HCT116 (cell line): ENCODE results near the gene COL5A1. TPM values are rescaled to one million over a fixed set of nuclear protein-coding genes. Genes with fewer than 3 reads are reported as not detected.

Experiments
- ATAC-seq: fragments of 200-7000 bp; cut with Tn5 transposase; 2 replicates; pipeline ENCODE4 v1.9.1; 2020; ENCODE audit warnings: mild to moderate bottlenecking, moderate library complexity
- BruUV-seq: library from RNA; stranded (reverse); fragments of 400-500 nt; replicated peaks from 2 replicates; lab custom pipeline; 2021; lab: Mats Ljungman, UMichigan
- CTCF ChIA-PET: fragments of 300-600 bp; sonication (Branson Sonifier 250); formaldehyde crosslinking; loops from one replicate; lab custom pipeline; 2021; ENCODE audit warnings: antibody characterized with exemption; lab: Charles Lee
- POLR2A ChIA-PET: fragments of 300-600, 350-600 bp; sonication (Branson Sonifier 250); formaldehyde crosslinking; loops from one replicate; lab custom pipeline; 2021; ENCODE audit warnings: antibody characterized with exemption; lab: Charles Lee
- RAD21 ChIA-PET, 2 experiments: fragments of 300-600 bp; sonication (Branson Sonifier 250); formaldehyde crosslinking; loops; one replicate each; lab custom pipeline; 2023; ENCODE audit warnings: low total read pairs in 2 of 2; ENCODE audit not compliant: uncharacterized antibody in 2 of 2, unreplicated experiment in 2 of 2, low non-redundant PET in 1 of 2; lab: Charles Lee
- DNase-seq: peaks from one replicate; pipeline ENCODE4 v3.0.0-alpha.2; 2010; ENCODE audit warnings: low read depth, low spot score
- H2AFZ ChIP-seq: fragments of 200-600 bp; shearing (Covaris generic), sonication (generic); 2 replicates; pipeline ENCODE4 v1.6.1; 2017; ENCODE audit warnings: low read depth, mixed run types, mixed read lengths, antibody characterized with exemption, low read length; ENCODE audit not compliant: poor library complexity, severe bottlenecking
- H3K27ac ChIP-seq: 2 replicates; pipeline ENCODE4 v1.5.1; 2012; ENCODE audit warnings: low read depth, low read length
- H3K27me3 ChIP-seq: fragments of 200-600 bp; sonication (generic); 2 replicates; pipeline ENCODE4 v1.6.1; 2016; ENCODE audit warnings: mixed run types, low read length, mixed read lengths; ENCODE audit not compliant: insufficient read depth
- H3K36me3 ChIP-seq, 2 experiments: fragments of 200-500 bp in 1 of 2; fragments of 200-600 bp in 1 of 2; sonication (Bioruptor generic) in 1 of 2; sonication (generic) in 1 of 2; 2 replicates each; pipeline versions ENCODE4 v1.5.1 to v1.6.1; 2014 to 2016; ENCODE audit warnings: low read length in 2 of 2, inconsistent platforms in 1 of 2, mixed read lengths in 1 of 2, mixed run types in 1 of 2; ENCODE audit not compliant: insufficient read depth in 2 of 2, control insufficient read depth in 1 of 2
- H3K4me1 ChIP-seq, 2 experiments: fragments of 200-600 bp in 1 of 2; sonication (generic) in 1 of 2; 2 replicates each; pipeline versions ENCODE4 v1.5.1 to v1.6.1; 2012 to 2017; ENCODE audit warnings: low read length in 2 of 2, inconsistent platforms in 1 of 2, mild to moderate bottlenecking in 1 of 2, mixed read lengths in 1 of 2, mixed run types in 1 of 2, moderate library complexity in 1 of 2; ENCODE audit not compliant: insufficient read depth in 2 of 2, control insufficient read depth in 1 of 2
- H3K4me2 ChIP-seq: fragments of 200-600 bp; sonication (generic); 2 replicates; pipeline ENCODE4 v1.6.1; 2017; ENCODE audit warnings: mixed run types, low read length, mixed read lengths
- H3K4me3 ChIP-seq, 2 experiments: fragments of 200-600 bp in 1 of 2; sonication (generic) in 1 of 2; replicated peaks in 1 of 2; 2 replicates each; pipeline ENCODE4 v1.5.1; 2011 to 2016; ENCODE audit warnings: low read length in 2 of 2, control low read depth in 1 of 2, low read depth in 1 of 2, mild to moderate bottlenecking in 1 of 2, mixed read lengths in 1 of 2, mixed run types in 1 of 2
- H3K79me2 ChIP-seq: fragments of 200-600 bp; sonication (generic); 2 replicates; pipeline ENCODE4 v1.6.1; 2017; ENCODE audit warnings: mild to moderate bottlenecking, mixed run types, low read length, moderate library complexity, mixed read lengths; ENCODE audit not compliant: insufficient read depth
- H3K9ac ChIP-seq: fragments of 200-600 bp; sonication (generic); 2 replicates; pipeline ENCODE4 v1.6.1; 2016; ENCODE audit warnings: low read length, mixed read lengths
- H3K9me2 ChIP-seq: fragments of 200-600 bp; sonication (generic), shearing (Covaris generic); 2 replicates; pipeline ENCODE4 v1.6.1; 2017; ENCODE audit warnings: mixed run types, mild to moderate bottlenecking, moderate library complexity; ENCODE audit not compliant: insufficient read depth
- H3K9me3 ChIP-seq, 2 experiments: fragments of 200-500 bp in 1 of 2; fragments of 200-600 bp in 1 of 2; sonication (Bioruptor generic) in 1 of 2; sonication (generic) in 1 of 2; 2 replicates each; pipeline ENCODE4 v1.6.1; 2014 to 2017; ENCODE audit warnings: low read length in 2 of 2, mixed read lengths in 2 of 2, inconsistent platforms in 1 of 2, low read depth in 1 of 2, mild to moderate bottlenecking in 1 of 2, mixed run types in 1 of 2, moderate library complexity in 1 of 2; ENCODE audit not compliant: control insufficient read depth in 1 of 2, insufficient read depth in 1 of 2
- H4K20me1 ChIP-seq: fragments of 200-600 bp; sonication (generic), shearing (Covaris generic); 2 replicates; pipeline ENCODE4 v1.6.1; 2017; ENCODE audit warnings: mixed run types, mild to moderate bottlenecking, moderate library complexity; ENCODE audit not compliant: insufficient read depth
- CEBPB ChIP-seq: IDR thresholded peaks from 2 replicates; pipeline ENCODE4 v1.6.1; 2012; ENCODE audit warnings: low read depth
- EZH2 ChIP-seq: fragments of 200-600 bp; sonication (generic); IDR thresholded peaks from 2 replicates; pipeline ENCODE4 v1.6.1; 2017; ENCODE audit warnings: antibody characterized with exemption, mixed run types
- FOSL1 ChIP-seq: IDR thresholded peaks from 2 replicates; pipeline ENCODE4 v1.6.1; 2012; ENCODE audit warnings: low read depth
- JUND ChIP-seq: IDR thresholded peaks from 2 replicates; pipeline ENCODE4 v1.6.1; 2012
- POLR2A ChIP-seq: IDR thresholded peaks from 2 replicates; pipeline ENCODE4 v1.7.0; 2011; ENCODE audit warnings: borderline replicate concordance; ENCODE audit not compliant: insufficient read depth, insufficient read length; ENCODE audit errors: extremely low read depth
- POLR2AphosphoS5 ChIP-seq: IDR thresholded peaks from 2 replicates; pipeline ENCODE4 v1.6.1; 2011; ENCODE audit warnings: mild to moderate bottlenecking, low read depth, low read length, moderate library complexity
- REST ChIP-seq: IDR thresholded peaks from 2 replicates; pipeline ENCODE4 v1.6.1; 2012; ENCODE audit warnings: low read depth
- SP1 ChIP-seq: IDR thresholded peaks from 2 replicates; pipeline ENCODE4 v1.6.1; 2012; ENCODE audit warnings: low read depth
- SRF ChIP-seq: IDR thresholded peaks from 2 replicates; pipeline ENCODE4 v1.6.1; 2012; ENCODE audit warnings: low read depth
- YY1 ChIP-seq: IDR thresholded peaks from 2 replicates; pipeline ENCODE4 v1.6.1; 2011; ENCODE audit warnings: low read length, low read depth, moderate library complexity, mild to moderate bottlenecking; ENCODE audit not compliant: insufficient replicate concordance; ENCODE audit errors: extremely low read depth
- ZFX ChIP-seq: fragments of 450-650 bp; IDR thresholded peaks from 2 replicates; pipeline ENCODE4 v1.6.1; 2017
- ZNF274 ChIP-seq: fragments of 200-500 bp; sonication (Bioruptor generic); IDR thresholded peaks from 2 replicates; pipeline ENCODE4 v1.6.1; 2014; ENCODE audit warnings: mild to moderate bottlenecking, low read depth, low read length, inconsistent platforms
- intact Hi-C: fragments of 100-400 bp; cut with micrococcal nuclease; formaldehyde crosslinking; loops from 2 replicates; pipeline ENCODE4 v1.10.0; 2022
- total RNA-seq: library from RNA; stranded (reverse); gene quantifications from one replicate; pipeline ENCODE4 v1.2.1, GENCODE V29; 2021; ENCODE audit not compliant: unreplicated experiment
- TF ChIP-seq, protein P1 (sequence below): IDR thresholded peaks from 2 replicates; pipeline ENCODE4 v1.6.1; 2011; ENCODE audit warnings: mild to moderate bottlenecking, low read length, moderate library complexity; ENCODE audit not compliant: insufficient replicate concordance; ENCODE audit errors: extremely low read depth
- TF ChIP-seq, protein P2 (sequence below): IDR thresholded peaks from 2 replicates; pipeline ENCODE4 v1.6.1; 2012
- TF ChIP-seq, protein P3 (sequence below): IDR thresholded peaks from 2 replicates; pipeline ENCODE4 v1.6.1; 2012

COL5A1 gene
- total RNA-seq, 1 experiment from 2014 or later: 0.30 TPM

DNA sequence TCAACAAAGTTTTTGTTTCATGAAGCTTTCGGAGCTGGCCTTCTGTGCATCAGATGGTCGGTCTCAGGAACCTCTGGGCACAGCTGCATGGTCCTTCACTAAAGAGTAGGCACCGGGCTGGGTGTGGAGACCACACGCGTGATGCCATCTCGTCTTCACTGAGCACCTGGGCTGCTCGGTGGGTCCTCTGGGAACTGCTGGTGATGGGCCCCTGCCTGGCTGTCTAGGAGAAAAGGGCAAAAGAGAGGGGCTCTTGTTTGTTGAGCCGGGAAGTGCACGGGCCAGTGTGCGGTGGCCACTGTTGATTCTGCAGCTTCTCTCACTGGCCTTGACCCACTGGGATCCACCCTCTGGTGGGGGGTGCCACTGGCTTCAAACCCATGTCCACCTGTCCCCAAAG is 46.0 kb downstream of the COL5A1 start:
- Histone ChIP-seq H4K20me1 (no peaks in the 10 kb centered on the region), H3K9ac (no peak overlapping the region), H3K27me3 (no peaks in the 10 kb centered on the region), H3K9me2 (no peaks in the 10 kb centered on the region), H2AFZ (no peak overlapping the region), H3K27ac (no peak overlapping the region), H3K9me3 (no peaks in the 10 kb centered on the region), H3K4me3 (no peak overlapping the region), H3K79me2 (no peaks in the 10 kb centered on the region), H3K4me2 (no peak overlapping the region), H3K4me1 (no peaks in the 10 kb centered on the region), H3K36me3 (no peaks in the 10 kb centered on the region)
- no TSS peak for BruUV-seq
- RAD21 ChIA-PET: no interaction called here
- POLR2A ChIA-PET: no interaction called here
- DNase-seq (no peak), ATAC-seq (no peak)
- TF ChIP-seq YY1: no peak
- TF ChIP-seq, protein P1, sequence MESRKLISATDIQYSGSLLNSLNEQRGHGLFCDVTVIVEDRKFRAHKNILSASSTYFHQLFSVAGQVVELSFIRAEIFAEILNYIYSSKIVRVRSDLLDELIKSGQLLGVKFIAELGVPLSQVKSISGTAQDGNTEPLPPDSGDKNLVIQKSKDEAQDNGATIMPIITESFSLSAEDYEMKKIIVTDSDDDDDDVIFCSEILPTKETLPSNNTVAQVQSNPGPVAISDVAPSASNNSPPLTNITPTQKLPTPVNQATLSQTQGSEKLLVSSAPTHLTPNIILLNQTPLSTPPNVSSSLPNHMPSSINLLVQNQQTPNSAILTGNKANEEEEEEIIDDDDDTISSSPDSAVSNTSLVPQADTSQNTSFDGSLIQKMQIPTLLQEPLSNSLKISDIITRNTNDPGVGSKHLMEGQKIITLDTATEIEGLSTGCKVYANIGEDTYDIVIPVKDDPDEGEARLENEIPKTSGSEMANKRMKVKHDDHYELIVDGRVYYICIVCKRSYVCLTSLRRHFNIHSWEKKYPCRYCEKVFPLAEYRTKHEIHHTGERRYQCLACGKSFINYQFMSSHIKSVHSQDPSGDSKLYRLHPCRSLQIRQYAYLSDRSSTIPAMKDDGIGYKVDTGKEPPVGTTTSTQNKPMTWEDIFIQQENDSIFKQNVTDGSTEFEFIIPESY: no peak
- TF ChIP-seq JUND: no peak
- no peak for TF ChIP-seq SRF
- no peak for TF ChIP-seq EZH2
- TF ChIP-seq SP1: no peak
- no peak for TF ChIP-seq ZNF274
- TF ChIP-seq, protein P2, sequence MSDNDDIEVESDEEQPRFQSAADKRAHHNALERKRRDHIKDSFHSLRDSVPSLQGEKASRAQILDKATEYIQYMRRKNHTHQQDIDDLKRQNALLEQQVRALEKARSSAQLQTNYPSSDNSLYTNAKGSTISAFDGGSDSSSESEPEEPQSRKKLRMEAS: no peak
- no peak for TF ChIP-seq POLR2A
- no peak for TF ChIP-seq FOSL1
- TF ChIP-seq CEBPB: no peak
- TF ChIP-seq, protein P3, sequence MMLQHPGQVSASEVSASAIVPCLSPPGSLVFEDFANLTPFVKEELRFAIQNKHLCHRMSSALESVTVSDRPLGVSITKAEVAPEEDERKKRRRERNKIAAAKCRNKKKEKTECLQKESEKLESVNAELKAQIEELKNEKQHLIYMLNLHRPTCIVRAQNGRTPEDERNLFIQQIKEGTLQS: no peak
- no peak for TF ChIP-seq ZFX
- no peak for TF ChIP-seq REST
- TF ChIP-seq POLR2AphosphoS5: no peak
- intact Hi-C loops: no loop called here
- CTCF ChIA-PET: no interaction called here
